ENCODE data around the gene AOPEP.

- TF ChIP-seq POLR2A (IDR thresholded peaks at IDR 0.05; ENCODE audit: low read depth) (no peak), CTCF (IDR thresholded peaks at IDR 0.05) (no peak), EP300 (IDR thresholded peaks at IDR 0.05) (no peak), POLR2AphosphoS5 (IDR thresholded peaks at IDR 0.05) (no peak)
Measured at GRCh38 chr9:94728719-94729118, 2.2 kb downstream of the AOPEP start.

Data from esophagus muscularis mucosa (tissue), 4 donors.